ENCODE results near the gene PSME3IP1. TPM values are rescaled to one million over a fixed set of nuclear protein-coding genes. Genes with fewer than 3 reads are reported as not detected.

The PSME3IP1 gene
- total RNA-seq, 4 donors from 2014 or later, result 64.7 to 96.3 (median 78.9) TPM

- no peaks in the 10 kb centered on the region for H3K9me3 ChIP-seq
- H3K36me3 ChIP-seq, result no peaks in the 10 kb centered on the region
- H3K4me3 ChIP-seq (replicated peaks in 1 of 3), result no peak overlapping the region
- TF ChIP-seq CTCF (IDR thresholded peaks at IDR 0.05), result no peak
- TF ChIP-seq POLR2A (IDR thresholded peaks at IDR 0.05), result no peak
- H3K27ac ChIP-seq, result no peak overlapping the region
- no peaks in the 10 kb centered on the region for H3K27me3 ChIP-seq
- WGBS, 2 donors, result 89 to 94% methylated on average over 11 of the region's 11 CpGs
- DNase-seq, result no peak
- H3K4me1 ChIP-seq, result peaks cover 5 to 9% of the 10 kb centered on the region in 2 donors
- intact Hi-C loops (cut with DNase I), result no loop called here
These were observed 57.0 kb downstream of the PSME3IP1 start for GRCh38 chr16:57128771-57129389.

- Histone ChIP-seq H3K27me3 (no peaks in the 10 kb centered on the region), H3K27ac (no peak overlapping the region), H3K4me1 (peaks cover 5 to 9% of the 10 kb centered on the region in 2 donors), H3K4me3 (replicated peaks in 1 of 3) (no peak overlapping the region), H3K36me3 (no peaks in the 10 kb centered on the region), H3K9me3 (no peaks in the 10 kb centered on the region)
- TF ChIP-seq CTCF (IDR thresholded peaks at IDR 0.05) (no peak), POLR2A (IDR thresholded peaks at IDR 0.05) (no peak)
- whole genome bisulfite sequencing, 2 donors, result 93 to 95% methylated on average over 7 of the region's 7 CpGs
- DNase-seq, result no peak
- intact Hi-C loops (cut with DNase I), result no loop called here
These were observed 58.0 kb downstream of the PSME3IP1 start for GRCh38 chr16:57127836-57128235.

- H3K27me3 ChIP-seq, result no peaks in the 10 kb centered on the region
- WGBS, 2 donors, result 93 to 95% methylated on average over 5 of the region's 5 CpGs
- TF ChIP-seq CTCF (IDR thresholded peaks at IDR 0.05) (no peak), POLR2A (IDR thresholded peaks at IDR 0.05) (no peak)
- no peaks in the 10 kb centered on the region for H3K9me3 ChIP-seq
- no peak for DNase-seq
- no peak overlapping the region for H3K27ac ChIP-seq
- no peaks in the 10 kb centered on the region for H3K36me3 ChIP-seq
- intact Hi-C loops (cut with DNase I), result no loop called here
- no peak overlapping the region for H3K4me3 ChIP-seq (replicated peaks in 1 of 3)
- H3K4me1 ChIP-seq, result peaks cover 5 to 9% of the 10 kb centered on the region in 2 donors
These were observed 58.6 kb downstream of the PSME3IP1 start for GRCh38 chr16:57127037-57127763.

- 89 to 95% methylated on average over 4 of the region's 4 CpGs for WGBS, 2 donors
- DNase-seq, result no peak
These were observed 59.4 kb downstream of the PSME3IP1 start for GRCh38 chr16:57126411-57126810.

More at GRCh38 chr16:57126411-57126810, 59.4 kb downstream of the PSME3IP1 start:
- Histone ChIP-seq H3K36me3 (peaks cover 0 to 6% of the 10 kb centered on the region in 2 donors), H3K9me3 (no peaks in the 10 kb centered on the region), H3K4me1 (peaks cover 5 to 9% of the 10 kb centered on the region in 2 donors), H3K4me3 (replicated peaks in 1 of 3) (no peak overlapping the region), H3K27me3 (no peaks in the 10 kb centered on the region), H3K27ac (no peak overlapping the region)
- no peak for TF ChIP-seq CTCF (IDR thresholded peaks at IDR 0.05)
- no peak for TF ChIP-seq POLR2A (IDR thresholded peaks at IDR 0.05)
- intact Hi-C loops (cut with DNase I), result no loop called here
